ENCODE measurements around the gene MTMR11. TPM values are rescaled to one million over a fixed set of nuclear protein-coding genes. Genes with fewer than 3 reads are reported as not detected.

Gene MTMR11
- total and polyA plus RNA-seq, 10 of the 15 experiments (the other 5 are each of a cell fraction or from before 2014, with no cell fraction given) = 0.35 to 1.1 (median 0.73) TPM

DNA sequence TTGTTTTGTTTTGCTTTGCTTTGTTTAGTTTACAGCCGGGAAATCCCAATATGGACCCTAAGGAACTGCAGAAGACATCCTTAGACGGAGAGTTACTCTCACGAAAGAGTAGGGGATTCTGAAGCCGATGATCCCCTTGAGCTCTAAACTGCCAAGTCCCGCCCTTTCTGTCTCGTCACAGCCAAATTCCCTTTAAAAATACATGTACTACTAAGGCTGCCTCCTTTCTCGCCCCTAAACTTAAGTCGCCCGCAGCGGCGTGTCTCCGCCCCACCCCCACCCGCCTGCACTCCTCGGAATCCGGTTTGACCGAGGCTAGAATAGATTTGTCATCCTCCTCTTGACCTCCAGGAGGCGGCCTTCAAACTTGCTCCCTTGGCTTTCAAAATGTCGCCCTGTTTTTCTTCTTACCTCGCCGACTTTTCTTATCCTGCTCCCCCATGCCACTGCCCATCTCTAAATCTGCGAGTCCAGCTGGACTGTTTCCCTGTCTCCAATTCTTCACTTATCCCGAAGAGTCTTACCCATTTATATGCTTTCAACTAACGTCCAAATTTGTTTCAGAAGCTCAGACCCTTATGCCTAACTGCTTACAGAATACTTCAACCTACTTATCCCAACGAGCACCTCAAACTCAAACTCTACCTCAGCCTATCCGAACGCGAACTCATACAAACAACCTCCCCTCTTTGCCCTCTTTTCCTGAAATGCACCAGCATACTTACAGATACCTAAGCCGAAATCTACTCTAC, 48.3 kb downstream of the MTMR11 start (continued):
- TF ChIP-seq, protein P1, sequence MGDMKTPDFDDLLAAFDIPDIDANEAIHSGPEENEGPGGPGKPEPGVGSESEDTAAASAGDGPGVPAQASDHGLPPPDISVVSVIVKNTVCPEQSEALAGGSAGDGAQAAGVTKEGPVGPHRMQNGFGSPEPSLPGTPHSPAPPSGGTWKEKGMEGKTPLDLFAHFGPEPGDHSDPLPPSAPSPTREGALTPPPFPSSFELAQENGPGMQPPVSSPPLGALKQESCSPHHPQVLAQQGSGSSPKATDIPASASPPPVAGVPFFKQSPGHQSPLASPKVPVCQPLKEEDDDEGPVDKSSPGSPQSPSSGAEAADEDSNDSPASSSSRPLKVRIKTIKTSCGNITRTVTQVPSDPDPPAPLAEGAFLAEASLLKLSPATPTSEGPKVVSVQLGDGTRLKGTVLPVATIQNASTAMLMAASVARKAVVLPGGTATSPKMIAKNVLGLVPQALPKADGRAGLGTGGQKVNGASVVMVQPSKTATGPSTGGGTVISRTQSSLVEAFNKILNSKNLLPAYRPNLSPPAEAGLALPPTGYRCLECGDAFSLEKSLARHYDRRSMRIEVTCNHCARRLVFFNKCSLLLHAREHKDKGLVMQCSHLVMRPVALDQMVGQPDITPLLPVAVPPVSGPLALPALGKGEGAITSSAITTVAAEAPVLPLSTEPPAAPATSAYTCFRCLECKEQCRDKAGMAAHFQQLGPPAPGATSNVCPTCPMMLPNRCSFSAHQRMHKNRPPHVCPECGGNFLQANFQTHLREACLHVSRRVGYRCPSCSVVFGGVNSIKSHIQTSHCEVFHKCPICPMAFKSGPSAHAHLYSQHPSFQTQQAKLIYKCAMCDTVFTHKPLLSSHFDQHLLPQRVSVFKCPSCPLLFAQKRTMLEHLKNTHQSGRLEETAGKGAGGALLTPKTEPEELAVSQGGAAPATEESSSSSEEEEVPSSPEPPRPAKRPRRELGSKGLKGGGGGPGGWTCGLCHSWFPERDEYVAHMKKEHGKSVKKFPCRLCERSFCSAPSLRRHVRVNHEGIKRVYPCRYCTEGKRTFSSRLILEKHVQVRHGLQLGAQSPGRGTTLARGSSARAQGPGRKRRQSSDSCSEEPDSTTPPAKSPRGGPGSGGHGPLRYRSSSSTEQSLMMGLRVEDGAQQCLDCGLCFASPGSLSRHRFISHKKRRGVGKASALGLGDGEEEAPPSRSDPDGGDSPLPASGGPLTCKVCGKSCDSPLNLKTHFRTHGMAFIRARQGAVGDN (IDR thresholded peaks at IDR 0.05) = peak; percentile 62; the same call in 1 of the 2 replicates
- TF ChIP-seq MTA2 (IDR thresholded peaks at IDR 0.05; ENCODE audit: low read depth) = peak; percentile 28; the same call in 1 of the 2 replicates
- peak; percentile 22; the same call in 1 of the 2 replicates for TF ChIP-seq POLR2AphosphoS2 (IDR thresholded peaks at IDR 0.05; ENCODE audit: low read depth, low read length)
- TF ChIP-seq ESRRA (IDR thresholded peaks at IDR 0.05; ENCODE audit: low read length) = no peak
- TF ChIP-seq ZNF207 (IDR thresholded peaks at IDR 0.05; ENCODE audit: borderline replicate concordance) = peak; percentile 70; the same call in 1 of the 2 replicates
- TF ChIP-seq IKZF1 (conservative IDR thresholded peaks at IDR 0.05) = peak; percentile 25
- TF ChIP-seq GABPA (IDR thresholded peaks at IDR 0.05; ENCODE audit: low read depth) = peak; percentile 5; the same call in 1 of the 2 replicates
- peak; percentile 69; the same call in 1 of the 2 replicates for TF ChIP-seq STAT1 (conservative IDR thresholded peaks at IDR 0.05)
- TF ChIP-seq YBX1 (IDR thresholded peaks at IDR 0.05) = no peak
- TF ChIP-seq POU2F2 (IDR thresholded peaks at IDR 0.05; ENCODE audit: borderline replicate concordance, low read depth, low read length) = peak; percentile 83
- 0 out of 2 replicates have a peak, but pooled peaks have one; percentile 33 for TF ChIP-seq RCOR1 (conservative IDR thresholded peaks at IDR 0.05; ENCODE audit: low read depth, low read length)
- TF ChIP-seq, protein P2, sequence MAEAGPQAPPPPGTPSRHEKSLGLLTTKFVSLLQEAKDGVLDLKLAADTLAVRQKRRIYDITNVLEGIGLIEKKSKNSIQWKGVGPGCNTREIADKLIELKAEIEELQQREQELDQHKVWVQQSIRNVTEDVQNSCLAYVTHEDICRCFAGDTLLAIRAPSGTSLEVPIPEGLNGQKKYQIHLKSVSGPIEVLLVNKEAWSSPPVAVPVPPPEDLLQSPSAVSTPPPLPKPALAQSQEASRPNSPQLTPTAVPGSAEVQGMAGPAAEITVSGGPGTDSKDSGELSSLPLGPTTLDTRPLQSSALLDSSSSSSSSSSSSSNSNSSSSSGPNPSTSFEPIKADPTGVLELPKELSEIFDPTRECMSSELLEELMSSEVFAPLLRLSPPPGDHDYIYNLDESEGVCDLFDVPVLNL (IDR thresholded peaks at IDR 0.05; ENCODE audit: low read depth, low read length) = no peak
- peak; percentile 85 for TF ChIP-seq NBN (IDR thresholded peaks at IDR 0.05)
- TF ChIP-seq BHLHE40 (IDR thresholded peaks at IDR 0.05; ENCODE audit: borderline replicate concordance in 1 of 2, low read depth in 2 of 2, low read length in 1 of 2) = peak in 1 of 2 experiments; percentile 66; a peak in 2 of 4 replicates
- peak; percentile 60; the same call in 1 of the 2 replicates for TF ChIP-seq BACH1 (IDR thresholded peaks at IDR 0.05; ENCODE audit: borderline replicate concordance)
- TF ChIP-seq, protein P3, sequence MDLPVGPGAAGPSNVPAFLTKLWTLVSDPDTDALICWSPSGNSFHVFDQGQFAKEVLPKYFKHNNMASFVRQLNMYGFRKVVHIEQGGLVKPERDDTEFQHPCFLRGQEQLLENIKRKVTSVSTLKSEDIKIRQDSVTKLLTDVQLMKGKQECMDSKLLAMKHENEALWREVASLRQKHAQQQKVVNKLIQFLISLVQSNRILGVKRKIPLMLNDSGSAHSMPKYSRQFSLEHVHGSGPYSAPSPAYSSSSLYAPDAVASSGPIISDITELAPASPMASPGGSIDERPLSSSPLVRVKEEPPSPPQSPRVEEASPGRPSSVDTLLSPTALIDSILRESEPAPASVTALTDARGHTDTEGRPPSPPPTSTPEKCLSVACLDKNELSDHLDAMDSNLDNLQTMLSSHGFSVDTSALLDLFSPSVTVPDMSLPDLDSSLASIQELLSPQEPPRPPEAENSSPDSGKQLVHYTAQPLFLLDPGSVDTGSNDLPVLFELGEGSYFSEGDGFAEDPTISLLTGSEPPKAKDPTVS (IDR thresholded peaks at IDR 0.05; ENCODE audit: low read depth, low read length) = no peak
- no peak for TF ChIP-seq NRF1 (conservative IDR thresholded peaks at IDR 0.05; ENCODE audit: low read depth, low read length)
- no peak for TF ChIP-seq NFYA (IDR thresholded peaks at IDR 0.05; ENCODE audit: borderline replicate concordance, low read depth, low read length)
- TF ChIP-seq, protein P4, sequence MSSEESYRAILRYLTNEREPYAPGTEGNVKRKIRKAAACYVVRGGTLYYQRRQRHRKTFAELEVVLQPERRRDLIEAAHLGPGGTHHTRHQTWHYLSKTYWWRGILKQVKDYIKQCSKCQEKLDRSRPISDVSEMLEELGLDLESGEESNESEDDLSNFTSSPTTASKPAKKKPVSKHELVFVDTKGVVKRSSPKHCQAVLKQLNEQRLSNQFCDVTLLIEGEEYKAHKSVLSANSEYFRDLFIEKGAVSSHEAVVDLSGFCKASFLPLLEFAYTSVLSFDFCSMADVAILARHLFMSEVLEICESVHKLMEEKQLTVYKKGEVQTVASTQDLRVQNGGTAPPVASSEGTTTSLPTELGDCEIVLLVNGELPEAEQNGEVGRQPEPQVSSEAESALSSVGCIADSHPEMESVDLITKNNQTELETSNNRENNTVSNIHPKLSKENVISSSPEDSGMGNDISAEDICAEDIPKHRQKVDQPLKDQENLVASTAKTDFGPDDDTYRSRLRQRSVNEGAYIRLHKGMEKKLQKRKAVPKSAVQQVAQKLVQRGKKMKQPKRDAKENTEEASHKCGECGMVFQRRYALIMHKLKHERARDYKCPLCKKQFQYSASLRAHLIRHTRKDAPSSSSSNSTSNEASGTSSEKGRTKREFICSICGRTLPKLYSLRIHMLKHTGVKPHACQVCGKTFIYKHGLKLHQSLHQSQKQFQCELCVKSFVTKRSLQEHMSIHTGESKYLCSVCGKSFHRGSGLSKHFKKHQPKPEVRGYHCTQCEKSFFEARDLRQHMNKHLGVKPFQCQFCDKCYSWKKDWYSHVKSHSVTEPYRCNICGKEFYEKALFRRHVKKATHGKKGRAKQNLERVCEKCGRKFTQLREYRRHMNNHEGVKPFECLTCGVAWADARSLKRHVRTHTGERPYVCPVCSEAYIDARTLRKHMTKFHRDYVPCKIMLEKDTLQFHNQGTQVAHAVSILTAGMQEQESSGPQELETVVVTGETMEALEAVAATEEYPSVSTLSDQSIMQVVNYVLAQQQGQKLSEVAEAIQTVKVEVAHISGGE (CRISPR knock-in tag; IDR thresholded peaks at IDR 0.05) = no peak
- TF ChIP-seq JUNB (IDR thresholded peaks at IDR 0.05) = peak; percentile 45

Data from GM12878 (cell line).